Heart right ventricle (tissue), 16 donors: ENCODE measurements around the gene VIPR1. TPM values are rescaled to one million over a fixed set of nuclear protein-coding genes. Genes with fewer than 3 reads are reported as not detected.

Source experiments
- ATAC-seq, 8 donors: fragments of 200-7000 bp; cut with Tn5 transposase; one replicate each; pipeline ENCODE4 v1.9.1; 2020; ENCODE audit warnings: mild to moderate bottlenecking in 8 of 8, moderate library complexity in 8 of 8, moderate number of reproducible peaks in 1 of 8
- DNase-seq, 2 donors: peaks; one replicate each; pipeline ENCODE4 v3.0.0-alpha.2; 2020
- H3K27ac ChIP-seq, 10 donors: fragments of 200-600 bp; sonication (generic) in 2 of 10; one replicate each; pipeline versions ENCODE4 v1.5.0 to v1.8.0; 2020 to 2022; ENCODE audit warnings: mild to moderate bottlenecking in 3 of 10
- H3K27me3 ChIP-seq, 7 donors: fragments of 200-600 bp; one replicate each; pipeline ENCODE4 v1.8.0; 2021 to 2022; ENCODE audit warnings: mild to moderate bottlenecking in 2 of 7
- H3K36me3 ChIP-seq, 9 donors: fragments of 200-600 bp; sonication (generic) in 1 of 9; one replicate each; pipeline versions ENCODE4 v1.5.0 to v1.8.0; 2020 to 2022; ENCODE audit warnings: mild to moderate bottlenecking in 2 of 9
- H3K4me1 ChIP-seq, 9 donors: fragments of 200-600 bp; sonication (generic) in 1 of 9; one replicate each; pipeline versions ENCODE4 v1.5.0 to v1.8.0; 2020 to 2022; ENCODE audit warnings: mild to moderate bottlenecking in 4 of 9
- H3K4me3 ChIP-seq, 10 donors: fragments of 200-600 bp; sonication (generic) in 2 of 10; one replicate each; pipeline versions ENCODE4 v1.5.0 to v1.8.0; 2020 to 2022; ENCODE audit warnings: mild to moderate bottlenecking in 7 of 10, moderate library complexity in 2 of 10
- H3K9me3 ChIP-seq, 11 donors: fragments of 200-600 bp in 10 of 11; sonication (generic) in 2 of 11; one replicate each; pipeline versions ENCODE4 v1.5.0 to v1.8.0; 2013 to 2022; ENCODE audit warnings: mild to moderate bottlenecking in 2 of 11, control low read depth in 1 of 11, moderate library complexity in 1 of 11
- WGBS, 2 donors: extraction: QIAGEN DNeasy Blood & Tissue Kit; methylation state at CpG; one replicate each; pipeline ENCODE4 v1.1.7; 2013; ENCODE audit warnings: inconsistent platforms in 1 of 2; 5-methylcytosine and 5-hydroxymethylcytosine counted together
- intact Hi-C, 10 donors: fragments of 100-400 bp; cut with DNase I; formaldehyde crosslinking; loops; one replicate each; pipeline versions ENCODE4 v1.11.1 to v1.14.2; 2022
- long read RNA-seq, 3 donors: library from polyadenylated mRNA; unstranded; transcript quantifications; one replicate each; pipeline ENCODE4 v2.0.0, GENCODE V29; 2020 to 2021
- polyA plus RNA-seq, 2 donors: library from polyadenylated mRNA; stranded (reverse); fragments of 200-250 nt; gene quantifications; one replicate each; pipeline ENCODE4 v1.2.3, GENCODE V29; 2013
- total RNA-seq, 10 donors: library from RNA; stranded (reverse); fragmentation: NEBNext Ultra II Directional in 3 of 10; extraction: Animal tissue kit (Norgen Biotek cat#: 25700) in 3 of 10; gene quantifications; one replicate each; pipeline versions ENCODE4 v1.2.1 to v1.2.4, GENCODE V29; 2021 to 2023
- TF ChIP-seq, protein P1 (sequence below), 9 donors: fragments of 200-600 bp; sonication (generic) in 2 of 9; IDR thresholded peaks; one replicate each; pipeline versions ENCODE4 v1.5.0 to v1.8.0; 2021 to 2022; ENCODE audit warnings: antibody characterized with exemption in 9 of 9, mild to moderate bottlenecking in 5 of 9, moderate library complexity in 1 of 9
- donor health status: Arrhythmogenic right ventricular cardiomyopathy.
- donor health status: ischemic (EF 13 %, LVEDD 7.1; RV severe dilation, severe dysfunction).
- donor health status: healthy with polysubstance abuse.
- donor health status: DM: no; HTN: yes; CAD: no.
- donor health status: DM: no; HTN: no; CAD: no.
- donor health status: ischemic (EF 25% LVEDD 6.9; RV normal size, moderate dysfunction).
- donor health status: ischemic (EF 25% LVEDD 5.7; RV mildly dilated, moderate dysfunction).
- donor health status: healthy.
- donor health status: DM: yes; HTN: yes; CAD: no.
- donor health status: Ischemic cardiomyopathy.
- donor health status: ischemic (EF 35%, LVEDD 5.7; RV mildly dilated, moderate dysfunction).
- donor health status: nonischemic (EF 11% LVEDD 7.7; RV severe dilation, severe dysfunction).
- donor health status: DM: yes; HTN: yes; CAD: no.
- donor health status: PGD.
- donor health status: ischemic (EF 29% LVEDD 5.4; RV normal size, mild dysfunction).
- donor health status: nonischemic (EF 23%, LVEDD 6.1; RV moderate dilation, normal function).

Gene VIPR1
- total RNA-seq (1 to 10 TPM in 7 of 10 donors, under 1 TPM in 3; 0.76 to 7.3 (median 1.5) TPM), polyA plus RNA-seq (1 to 10 TPM; 3.9 to 8.3 TPM)
- long read RNA-seq, donor 1, partial matches to known transcripts: 2 of 10 reads
- long read RNA-seq, donor 1, other reads (novel, unspliced or antisense): 5 of 10 reads
- long read RNA-seq, donor 2, partial matches to known transcripts: 2 of 3 reads
- long read RNA-seq, donor 2, other reads (novel, unspliced or antisense): 1 of 3 reads
- long read RNA-seq, donor 3, partial matches to known transcripts: 1 of 2 reads
- long read RNA-seq, donor 3, other reads (novel, unspliced or antisense): 0 of 2 reads

- DNase-seq: peak; percentile 51 to 77
- Histone ChIP-seq H3K27ac (peak within 1 kb of the TSS in 6 of 10 donors; percentile 10 to 53 (median 24)), H3K36me3 (no peaks in the 10 kb centered on the region), H3K4me1 (peaks cover 8 to 30% (median 20%) of the 10 kb centered on the region in 9 donors), H3K4me3 (peak within 1 kb of the TSS in 9 of 10 donors; percentile 35 to 62 (median 52)), H3K27me3 (peaks cover 0 to 48% (median 38%) of the 10 kb centered on the region in 7 donors), H3K9me3 (no peaks in the 10 kb centered on the region)
- TF ChIP-seq, protein P1, sequence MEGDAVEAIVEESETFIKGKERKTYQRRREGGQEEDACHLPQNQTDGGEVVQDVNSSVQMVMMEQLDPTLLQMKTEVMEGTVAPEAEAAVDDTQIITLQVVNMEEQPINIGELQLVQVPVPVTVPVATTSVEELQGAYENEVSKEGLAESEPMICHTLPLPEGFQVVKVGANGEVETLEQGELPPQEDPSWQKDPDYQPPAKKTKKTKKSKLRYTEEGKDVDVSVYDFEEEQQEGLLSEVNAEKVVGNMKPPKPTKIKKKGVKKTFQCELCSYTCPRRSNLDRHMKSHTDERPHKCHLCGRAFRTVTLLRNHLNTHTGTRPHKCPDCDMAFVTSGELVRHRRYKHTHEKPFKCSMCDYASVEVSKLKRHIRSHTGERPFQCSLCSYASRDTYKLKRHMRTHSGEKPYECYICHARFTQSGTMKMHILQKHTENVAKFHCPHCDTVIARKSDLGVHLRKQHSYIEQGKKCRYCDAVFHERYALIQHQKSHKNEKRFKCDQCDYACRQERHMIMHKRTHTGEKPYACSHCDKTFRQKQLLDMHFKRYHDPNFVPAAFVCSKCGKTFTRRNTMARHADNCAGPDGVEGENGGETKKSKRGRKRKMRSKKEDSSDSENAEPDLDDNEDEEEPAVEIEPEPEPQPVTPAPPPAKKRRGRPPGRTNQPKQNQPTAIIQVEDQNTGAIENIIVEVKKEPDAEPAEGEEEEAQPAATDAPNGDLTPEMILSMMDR (IDR thresholded peaks at IDR 0.05): no peak
- WGBS, 2 donors: 9 to 11% methylated on average over 61 to 69 of the region's 69 CpGs
- ATAC-seq: peak; percentile 86 to 95 (median 90)
- intact Hi-C loops: loop anchor here in 7 of 10 donors (5.0 kb wide), 2 partner anchors 35 to 45 kb away; no protein-coding TSS in a partner anchor
Measured at GRCh38 chr3:42502429-42503250, at the start of gene VIPR1. Gene VIPR1, plus strand, starts transcription at chr3:42502643. Its CDS starts 93 bp downstream, at chr3:42502736.

DNA sequence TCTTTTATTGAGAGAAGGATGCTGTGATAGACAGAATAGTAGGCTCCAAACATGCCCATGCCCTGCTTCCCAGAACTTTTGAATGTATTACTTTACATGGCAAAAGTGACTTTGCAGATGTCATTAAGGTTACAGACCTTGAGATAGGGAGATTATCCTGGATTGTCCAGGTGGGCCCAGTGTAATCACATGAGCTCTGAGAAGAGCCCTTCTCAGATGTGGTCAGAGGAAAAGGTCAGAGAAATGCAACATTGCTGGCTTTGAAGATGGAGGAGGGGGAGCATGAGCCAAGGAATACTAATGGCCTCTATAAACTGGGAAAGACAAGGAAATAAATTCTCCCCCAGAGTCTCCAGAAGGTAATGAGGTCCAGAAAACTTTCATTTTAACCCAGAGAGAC is 46.2 kb upstream of the VIPR1 start:
- Histone ChIP-seq H3K27ac (no peak overlapping the region), H3K27me3 (no peaks in the 10 kb centered on the region), H3K4me1 (peaks cover 0 to 12% (median 11%) of the 10 kb centered on the region in 9 donors), H3K36me3 (no peaks in the 10 kb centered on the region), H3K9me3 (peaks cover 0 to 16% (median 0%) of the 10 kb centered on the region in 11 donors), H3K4me3 (no peak overlapping the region)
- no peak for ATAC-seq
- no peak for DNase-seq
- TF ChIP-seq, protein P1 (IDR thresholded peaks at IDR 0.05): no peak
- intact Hi-C loops: no loop called here

GRCh38 chr3:42459151-42459550 is 43.3 kb upstream of the VIPR1 start:
- H3K4me3 ChIP-seq: no peak overlapping the region
- no peaks in the 10 kb centered on the region for H3K27me3 ChIP-seq
- peaks cover 0 to 5% (median 0%) of the 10 kb centered on the region in 11 donors for H3K9me3 ChIP-seq
- DNase-seq: no peak
- H3K4me1 ChIP-seq: no peaks in the 10 kb centered on the region
- no peaks in the 10 kb centered on the region for H3K36me3 ChIP-seq
- no peak overlapping the region for H3K27ac ChIP-seq
- no peak for ATAC-seq
- intact Hi-C loops: no loop called here
- TF ChIP-seq, protein P1 (IDR thresholded peaks at IDR 0.05): no peak

DNA sequence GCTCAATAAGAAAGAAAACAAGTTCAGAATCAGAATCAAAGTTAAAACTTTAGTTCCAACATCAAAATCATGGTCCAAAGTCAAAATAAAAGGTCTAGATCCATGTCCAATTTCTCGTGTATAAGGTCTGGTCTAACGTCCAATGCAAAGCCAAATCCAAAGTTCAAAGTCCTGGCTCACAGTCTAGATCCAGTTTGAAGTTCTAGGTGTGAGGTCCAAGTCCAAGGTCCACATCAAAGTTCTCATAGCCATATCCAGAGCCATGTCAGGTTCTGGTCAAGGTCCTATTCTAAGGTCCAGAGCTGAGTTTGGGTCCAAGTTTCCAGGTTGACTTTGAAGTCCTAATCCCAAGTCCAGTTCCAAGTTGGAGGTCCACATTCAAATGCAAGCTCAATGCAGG is 40.7 kb upstream of the VIPR1 start:
- H3K27me3 ChIP-seq: no peaks in the 10 kb centered on the region
- no peak for ATAC-seq
- intact Hi-C loops: no loop called here
- TF ChIP-seq, protein P1 (IDR thresholded peaks at IDR 0.05): no peak
- no peak overlapping the region for H3K27ac ChIP-seq
- H3K4me1 ChIP-seq: no peaks in the 10 kb centered on the region
- 91 to 93% methylated on average over 2 of the region's 2 CpGs for WGBS, 2 donors
- DNase-seq: no peak
- no peaks in the 10 kb centered on the region for H3K36me3 ChIP-seq
- peaks cover 0 to 3% (median 0%) of the 10 kb centered on the region in 11 donors for H3K9me3 ChIP-seq
- H3K4me3 ChIP-seq: no peak overlapping the region
